Glutamatergic neuron (in vitro differentiated cells): ENCODE data around the gene SLC50A1. TPM values are rescaled to one million over a fixed set of nuclear protein-coding genes. Genes with fewer than 3 reads are reported as not detected.

ENCODE experiments used
- DNase-seq: peaks from one replicate; pipeline ENCODE4 v3.0.0; 2022
- H3K27ac Mint-ChIP-seq: one replicate; pipeline ENCODE4 v1.8.0; 2020; ENCODE audit warnings: mild to moderate bottlenecking, mixed read lengths, inconsistent platforms; ENCODE audit not compliant: unreplicated experiment
- H3K27me3 Mint-ChIP-seq: one replicate; pipeline ENCODE4 v1.8.0; 2020; ENCODE audit warnings: mild to moderate bottlenecking, moderate library complexity, mixed read lengths, inconsistent platforms; ENCODE audit not compliant: unreplicated experiment
- H3K36me3 Mint-ChIP-seq: one replicate; pipeline ENCODE4 v1.8.0; 2020; ENCODE audit warnings: mild to moderate bottlenecking, mixed read lengths, inconsistent platforms; ENCODE audit not compliant: unreplicated experiment
- H3K4me1 Mint-ChIP-seq: one replicate; pipeline ENCODE4 v1.8.0; 2020; ENCODE audit warnings: mild to moderate bottlenecking, low read depth, mixed read lengths, inconsistent platforms; ENCODE audit not compliant: unreplicated experiment
- H3K4me3 Mint-ChIP-seq: one replicate; pipeline ENCODE4 v1.8.0; 2020; ENCODE audit warnings: mild to moderate bottlenecking, mixed read lengths, inconsistent platforms; ENCODE audit not compliant: unreplicated experiment
- H3K9me3 Mint-ChIP-seq: one replicate; pipeline ENCODE4 v1.8.0; 2020; ENCODE audit warnings: mild to moderate bottlenecking, moderate library complexity, mixed read lengths, inconsistent platforms; ENCODE audit not compliant: unreplicated experiment
- total RNA-seq: library from RNA; stranded (reverse); fragmentation: NEBNext Ultra II Directional; extraction: Animal tissue kit (Norgen Biotek cat#: 25700); gene quantifications from one replicate; pipeline ENCODE4 v1.2.1, GENCODE V29; 2021; ENCODE audit not compliant: unreplicated experiment
- TF ChIP-seq, protein P1 (sequence below): fragments of 200-600 bp; sonication (generic); IDR thresholded peaks from one replicate; pipeline ENCODE4 v1.5.0; 2021; ENCODE audit not compliant: partially characterized antibody, unreplicated experiment

SLC50A1 gene
- total RNA-seq, 1 donor from 2014 or later = 8.6 TPM

DNA sequence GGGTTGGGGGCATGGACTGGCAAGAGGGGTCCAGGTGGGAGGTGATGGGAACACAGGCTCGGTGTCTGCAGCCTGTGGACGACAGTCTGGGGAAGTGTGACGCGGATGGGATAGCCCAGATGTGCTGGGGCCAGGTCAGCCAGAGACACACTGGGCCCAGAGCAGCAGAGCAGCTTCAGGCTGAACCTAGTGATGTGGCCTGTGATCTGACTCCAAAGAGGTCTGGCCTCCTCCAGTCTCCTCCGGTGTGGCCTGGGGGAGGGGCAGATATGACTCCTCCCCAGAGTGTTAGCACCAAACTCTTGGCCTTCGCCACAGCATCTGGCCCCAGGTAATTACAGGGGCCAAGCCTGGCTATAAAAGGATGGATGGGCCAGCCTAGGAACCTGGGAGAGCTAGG is 43.5 kb upstream of the SLC50A1 start:
- H3K4me3 Mint-ChIP-seq = no peak overlapping the region
- no peaks in the 10 kb centered on the region for H3K36me3 Mint-ChIP-seq
- TF ChIP-seq, protein P1, sequence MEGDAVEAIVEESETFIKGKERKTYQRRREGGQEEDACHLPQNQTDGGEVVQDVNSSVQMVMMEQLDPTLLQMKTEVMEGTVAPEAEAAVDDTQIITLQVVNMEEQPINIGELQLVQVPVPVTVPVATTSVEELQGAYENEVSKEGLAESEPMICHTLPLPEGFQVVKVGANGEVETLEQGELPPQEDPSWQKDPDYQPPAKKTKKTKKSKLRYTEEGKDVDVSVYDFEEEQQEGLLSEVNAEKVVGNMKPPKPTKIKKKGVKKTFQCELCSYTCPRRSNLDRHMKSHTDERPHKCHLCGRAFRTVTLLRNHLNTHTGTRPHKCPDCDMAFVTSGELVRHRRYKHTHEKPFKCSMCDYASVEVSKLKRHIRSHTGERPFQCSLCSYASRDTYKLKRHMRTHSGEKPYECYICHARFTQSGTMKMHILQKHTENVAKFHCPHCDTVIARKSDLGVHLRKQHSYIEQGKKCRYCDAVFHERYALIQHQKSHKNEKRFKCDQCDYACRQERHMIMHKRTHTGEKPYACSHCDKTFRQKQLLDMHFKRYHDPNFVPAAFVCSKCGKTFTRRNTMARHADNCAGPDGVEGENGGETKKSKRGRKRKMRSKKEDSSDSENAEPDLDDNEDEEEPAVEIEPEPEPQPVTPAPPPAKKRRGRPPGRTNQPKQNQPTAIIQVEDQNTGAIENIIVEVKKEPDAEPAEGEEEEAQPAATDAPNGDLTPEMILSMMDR = no peak
- peaks cover 14% of the 10 kb centered on the region for H3K4me1 Mint-ChIP-seq
- no peak overlapping the region for H3K27ac Mint-ChIP-seq
- H3K9me3 Mint-ChIP-seq = peaks cover 9% of the 10 kb centered on the region
- no peak for DNase-seq
- peaks cover 8% of the 10 kb centered on the region for H3K27me3 Mint-ChIP-seq

DNA sequence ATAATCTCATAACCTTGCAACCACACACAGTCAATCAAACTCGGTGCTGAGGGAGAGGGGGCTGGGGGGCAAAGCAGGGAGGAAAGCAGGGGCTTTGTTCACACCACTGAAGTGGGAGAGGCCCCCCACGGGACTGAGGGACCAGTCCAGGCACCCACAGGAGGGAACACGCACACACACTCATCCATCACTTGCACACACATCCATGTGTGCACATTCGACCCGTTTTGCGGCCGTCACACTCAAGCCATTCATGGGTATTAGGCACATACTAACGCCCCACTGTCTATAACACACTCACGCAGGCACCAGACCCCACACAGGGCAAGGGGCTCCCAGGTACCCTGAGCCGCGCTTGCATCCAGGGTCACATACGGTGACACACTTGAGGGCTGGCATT is 43.0 kb upstream of the SLC50A1 start:
- no peak for DNase-seq
- peaks cover 8% of the 10 kb centered on the region for H3K27me3 Mint-ChIP-seq
- H3K4me3 Mint-ChIP-seq = no peak overlapping the region
- H3K9me3 Mint-ChIP-seq = peaks cover 6% of the 10 kb centered on the region
- H3K4me1 Mint-ChIP-seq = peaks cover 12% of the 10 kb centered on the region
- H3K36me3 Mint-ChIP-seq = no peaks in the 10 kb centered on the region
- no peak overlapping the region for H3K27ac Mint-ChIP-seq
- TF ChIP-seq, protein P1 = no peak

DNA sequence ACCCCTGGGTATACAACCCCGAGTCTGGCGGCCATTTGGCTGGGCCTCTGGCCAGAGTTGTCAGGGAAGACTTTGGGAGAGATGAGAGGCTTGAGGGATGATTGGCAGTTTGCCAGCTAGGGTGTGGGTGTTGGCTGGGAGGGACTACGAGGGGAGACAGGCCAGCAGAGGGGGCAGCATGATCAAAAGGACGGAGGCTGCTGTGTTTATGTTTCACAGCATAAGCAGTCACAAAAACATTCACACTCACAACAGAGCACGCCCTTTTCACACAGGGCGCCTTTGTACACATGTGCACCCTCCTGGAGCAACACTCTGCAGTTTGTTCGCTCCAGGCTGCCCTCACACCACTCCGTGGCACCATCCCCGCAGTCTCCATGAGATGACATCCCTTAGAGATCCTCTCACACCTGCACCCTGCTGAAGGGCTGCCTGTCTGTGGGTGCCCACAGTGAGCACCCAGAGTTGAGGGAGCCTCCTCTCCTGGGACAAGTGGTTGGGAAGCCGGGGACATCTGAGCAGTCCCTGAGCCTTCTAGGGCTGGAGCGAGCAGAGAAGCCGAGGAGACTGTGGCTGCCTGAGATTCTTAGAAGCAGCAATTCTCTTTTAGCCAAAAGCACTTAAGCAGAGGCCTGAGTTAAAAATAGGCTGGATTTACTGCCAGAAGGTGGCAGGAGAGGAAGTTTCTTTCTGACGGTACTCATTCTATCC is 41.6 kb upstream of the SLC50A1 start:
- Mint-ChIP-seq H3K4me1 (peaks cover 12% of the 10 kb centered on the region), H3K27ac (no peak overlapping the region), H3K4me3 (no peak overlapping the region), H3K27me3 (peaks cover 8% of the 10 kb centered on the region), H3K9me3 (peaks cover 6% of the 10 kb centered on the region), H3K36me3 (no peaks in the 10 kb centered on the region)
- peak; percentile 61 for DNase-seq
- TF ChIP-seq, protein P1 = peak; percentile 27

DNA sequence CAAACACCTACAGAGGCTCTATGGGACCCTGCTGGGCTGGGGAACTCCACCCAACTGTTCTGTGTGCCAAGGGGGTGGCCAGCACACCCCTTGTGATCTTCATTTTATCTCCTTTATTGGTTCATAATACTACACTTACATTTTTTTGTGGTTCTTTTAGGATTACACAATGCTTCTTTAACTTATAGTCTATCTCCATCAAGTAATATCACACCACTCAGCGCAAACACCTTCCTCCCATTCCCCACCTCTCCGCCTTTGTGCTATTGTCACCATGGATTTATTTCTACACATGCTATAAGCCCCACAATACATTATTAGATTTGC is 41.1 kb upstream of the SLC50A1 start:
- H3K27ac Mint-ChIP-seq = peak overlapping the region; percentile 23

DNA sequence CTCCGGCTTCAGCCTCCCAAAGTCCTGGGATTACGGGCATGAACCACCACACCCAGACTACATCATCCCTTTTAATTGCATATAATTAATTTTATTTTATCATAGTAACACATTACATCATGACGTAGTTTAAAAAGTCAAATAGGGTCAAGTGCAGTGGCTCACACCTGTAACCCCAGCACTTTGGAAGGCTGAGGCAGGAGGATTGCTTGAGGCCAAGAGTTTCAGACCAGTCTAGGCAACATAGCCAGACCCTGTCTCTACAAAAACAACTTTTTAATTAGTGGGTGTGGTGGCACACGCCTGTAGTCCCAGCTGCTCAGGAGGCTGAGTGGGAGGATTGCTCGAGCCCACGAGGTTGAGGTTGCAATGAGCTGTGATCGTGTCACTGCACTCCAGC is 36.3 kb upstream of the SLC50A1 start:
- DNase-seq = no peak
- no peak overlapping the region for H3K27ac Mint-ChIP-seq
- TF ChIP-seq, protein P1 = no peak
- H3K4me3 Mint-ChIP-seq = no peak overlapping the region
- H3K27me3 Mint-ChIP-seq = no peaks in the 10 kb centered on the region
- H3K36me3 Mint-ChIP-seq = no peaks in the 10 kb centered on the region
- peaks cover 3% of the 10 kb centered on the region for H3K9me3 Mint-ChIP-seq
- peaks cover 5% of the 10 kb centered on the region for H3K4me1 Mint-ChIP-seq

More for the DNA sequence above, 41.1 kb upstream of the SLC50A1 start:
- peaks cover 6% of the 10 kb centered on the region for H3K9me3 Mint-ChIP-seq
- no peaks in the 10 kb centered on the region for H3K36me3 Mint-ChIP-seq
- H3K4me1 Mint-ChIP-seq = peaks cover 12% of the 10 kb centered on the region
- peaks cover 8% of the 10 kb centered on the region for H3K27me3 Mint-ChIP-seq
- TF ChIP-seq, protein P1 = peak; percentile 5
- H3K4me3 Mint-ChIP-seq = peak overlapping the region; percentile 49
- no peak for DNase-seq
